Non-pigmented ciliary epithelial cell (primary cell): Measurements from ENCODE around the gene COL4A4.
"Not testable (repeated sequence)": the region's sequence is repeated elsewhere in the genome, so short reads cannot be mapped to it uniquely, and the experiment has no call there.

Source experiments
- DNase-seq: peaks from one replicate; pipeline ENCODE4 v3.0.0-alpha.2; 2010; ENCODE audit warnings: low read depth

COL4A4 gene

GRCh38 chr2:227163998-227164762 lies at the start of gene COL4A4, which contains the start of gene COL4A3:
COL4A4 (minus strand) TSS chr2:227164205; CDS start chr2:227147483, 16,722 bp downstream.
COL4A3 (plus strand) TSS chr2:227164624; CDS start chr2:227164727, 103 bp downstream.
- no peak for DNase-seq

GRCh38 chr2:227207573-227207972 lies 43.6 kb upstream of the COL4A4 start:
- DNase-seq: no peak

- no peak for DNase-seq
Measured at GRCh38 chr2:227206406-227206805, 42.4 kb upstream of the COL4A4 start.

GRCh38 chr2:227205701-227206100 lies 41.7 kb upstream of the COL4A4 start:
- no peak for DNase-seq

GRCh38 chr2:227204452-227204851 lies 40.4 kb upstream of the COL4A4 start:
- DNase-seq: no peak

- DNase-seq: no peak
Measured at GRCh38 chr2:227201771-227202170, 37.8 kb upstream of the COL4A4 start.

GRCh38 chr2:227198866-227199265 lies 34.9 kb upstream of the COL4A4 start:
- no peak for DNase-seq

GRCh38 chr2:227194219-227194618 lies 30.2 kb upstream of the COL4A4 start:
- no peak for DNase-seq

GRCh38 chr2:227192491-227192890 lies 28.5 kb upstream of the COL4A4 start:
- no peak for DNase-seq

GRCh38 chr2:227191367-227191766 lies 27.4 kb upstream of the COL4A4 start:
- DNase-seq: no peak

GRCh38 chr2:227188292-227188691 lies 24.3 kb upstream of the COL4A4 start:
- peak; percentile 44 for DNase-seq

- DNase-seq: no peak
Measured at GRCh38 chr2:227186751-227187150, 22.7 kb upstream of the COL4A4 start.

- no peak for DNase-seq
Measured at GRCh38 chr2:227185615-227186232, 21.7 kb upstream of the COL4A4 start.

- no peak for DNase-seq
Measured at GRCh38 chr2:227183657-227184367, 19.8 kb upstream of the COL4A4 start.

- no peak for DNase-seq
Measured at GRCh38 chr2:227182765-227183164, 18.8 kb upstream of the COL4A4 start.

- DNase-seq: no peak
Measured at GRCh38 chr2:227180770-227181169, 16.8 kb upstream of the COL4A4 start.

- no peak for DNase-seq
Measured at GRCh38 chr2:227179988-227180685, 16.1 kb upstream of the COL4A4 start.

- DNase-seq: no peak
Measured at GRCh38 chr2:227177592-227178336, 13.8 kb upstream of the COL4A4 start.

- not testable (repeated sequence) for DNase-seq
Measured at GRCh38 chr2:227171779-227172178, 7.8 kb upstream of the COL4A4 start.

- no peak for DNase-seq
Measured at GRCh38 chr2:227164763-227165291, 822 bp upstream of the COL4A4 start.

- DNase-seq: no peak
Measured at GRCh38 chr2:227163485-227163997, 464 bp downstream of the COL4A4 start.
